H54 (cell line): ENCODE data around the gene STK17B.

Source experiments
- DNase-seq: peaks from one replicate; pipeline ENCODE4 v3.0.0; 2011; ENCODE audit warnings: low spot score, mixed read lengths; ENCODE audit not compliant: insufficient read length
- FAIRE-seq: peaks from 3 replicates; lab custom pipeline; 2011; peaks lifted over from hg19 to GRCh38; lab: Jason Lieb, UNC
- POLR2A ChIP-seq: IDR thresholded peaks from 2 replicates; pipeline ENCODE4 v1.6.1; 2011; ENCODE audit warnings: low read depth, mild to moderate bottlenecking, low read length

STK17B gene

GRCh38 chr2:196176142-196176738 is 4.9 kb upstream of the STK17B start:
- no peak for FAIRE-seq

GRCh38 chr2:196174404-196174803 is 3.0 kb upstream of the STK17B start:
- no peak for FAIRE-seq
- DNase-seq: no peak
- TF ChIP-seq POLR2A: no peak

More at GRCh38 chr2:196176142-196176738, 4.9 kb upstream of the STK17B start:
- TF ChIP-seq POLR2A: no peak
- no peak for DNase-seq

- FAIRE-seq: no peak
- no peak for DNase-seq
- TF ChIP-seq POLR2A: no peak
Measured at GRCh38 chr2:196173505-196173904, 2.1 kb upstream of the STK17B start.

GRCh38 chr2:196172951-196173350 is 1.6 kb upstream of the STK17B start:
- DNase-seq (no peak), FAIRE-seq (no peak)
- TF ChIP-seq POLR2A: no peak

- no peak for FAIRE-seq
- DNase-seq: no peak
- no peak for TF ChIP-seq POLR2A
Measured at GRCh38 chr2:196171946-196172345, 568 bp upstream of the STK17B start.

GRCh38 chr2:196170606-196171247 is 651 bp downstream of the STK17B start:
- DNase-seq (no peak), FAIRE-seq (no peak)
- TF ChIP-seq POLR2A: no peak

- FAIRE-seq: peak; percentile 90
- DNase-seq: no peak
- TF ChIP-seq POLR2A: no peak
Measured at GRCh38 chr2:196170213-196170605, 1.2 kb downstream of the STK17B start.

GRCh38 chr2:196169516-196169915 is 1.9 kb downstream of the STK17B start:
- FAIRE-seq: no peak
- DNase-seq: no peak
- no peak for TF ChIP-seq POLR2A

GRCh38 chr2:196168181-196168580 is 3.2 kb downstream of the STK17B start:
- DNase-seq: no peak
- no peak for TF ChIP-seq POLR2A
- FAIRE-seq: peak; percentile 89

- TF ChIP-seq POLR2A: no peak
- DNase-seq (no peak), FAIRE-seq (no peak)
Measured at GRCh38 chr2:196167666-196168065, 3.7 kb downstream of the STK17B start.

GRCh38 chr2:196166876-196167275 is 4.5 kb downstream of the STK17B start:
- no peak for TF ChIP-seq POLR2A
- FAIRE-seq (peak; percentile 90), DNase-seq (no peak)

GRCh38 chr2:196165016-196165415 is 6.4 kb downstream of the STK17B start:
- no peak for FAIRE-seq
- no peak for TF ChIP-seq POLR2A
- DNase-seq: no peak

- FAIRE-seq (no peak), DNase-seq (no peak)
- TF ChIP-seq POLR2A: no peak
Measured at GRCh38 chr2:196163285-196163684, 8.1 kb downstream of the STK17B start.

- FAIRE-seq (no peak), DNase-seq (no peak)
Measured at GRCh38 chr2:196162586-196163175, 8.7 kb downstream of the STK17B start.

GRCh38 chr2:196160946-196161345 is 10.4 kb downstream of the STK17B start:
- TF ChIP-seq POLR2A: no peak
- FAIRE-seq (no peak), DNase-seq (no peak)

More at GRCh38 chr2:196162586-196163175, 8.7 kb downstream of the STK17B start:
- no peak for TF ChIP-seq POLR2A
